Measurements from ENCODE around the gene PROB1. TPM values are rescaled to one million over a fixed set of nuclear protein-coding genes. Genes with fewer than 3 reads are reported as not detected.

PROB1 gene
- total RNA-seq, 4 donors from 2014 or later = 0.18 to 0.94 (median 0.84) TPM

- H3K4me1 ChIP-seq = peaks cover 0 to 29% (median 9%) of the 10 kb centered on the region in 4 donors
- H3K36me3 ChIP-seq = no peaks in the 10 kb centered on the region
- no peak overlapping the region for H3K4me3 ChIP-seq
- no peaks in the 10 kb centered on the region for H3K27me3 ChIP-seq
- TF ChIP-seq POLR2A (IDR thresholded peaks at IDR 0.05) = no peak
- no peak for TF ChIP-seq CTCF (IDR thresholded peaks at IDR 0.05)
- no peak for DNase-seq
- no peaks in the 10 kb centered on the region for H3K9me3 ChIP-seq
- H3K27ac ChIP-seq = peak overlapping the region in 1 of 4 donors; percentile 33
Observed at GRCh38 chr5:139415869-139416268, 21.0 kb upstream of the PROB1 start.

- Histone ChIP-seq H3K36me3 (no peaks in the 10 kb centered on the region), H3K4me1 (peaks cover 0 to 29% (median 9%) of the 10 kb centered on the region in 4 donors), H3K9me3 (no peaks in the 10 kb centered on the region), H3K27me3 (no peaks in the 10 kb centered on the region), H3K4me3 (no peak overlapping the region), H3K27ac (peak overlapping the region in 2 of 4 donors; percentile 60 to 85)
- DNase-seq = no peak
- TF ChIP-seq POLR2A (IDR thresholded peaks at IDR 0.05) = no peak
- TF ChIP-seq CTCF (IDR thresholded peaks at IDR 0.05) = no peak
Observed at GRCh38 chr5:139415221-139415861, 20.4 kb upstream of the PROB1 start.

- peak in 1 of 2 donors; percentile 51 for TF ChIP-seq POLR2A (IDR thresholded peaks at IDR 0.05)
- peak in 3 of 6 experiments; percentile 26 to 38 (median 31) for TF ChIP-seq CTCF (IDR thresholded peaks at IDR 0.05)
- H3K27ac ChIP-seq = peak overlapping the region in 2 of 4 donors; percentile 60 to 85
- H3K36me3 ChIP-seq = no peaks in the 10 kb centered on the region
- DNase-seq = peak in 1 of 3 donors; percentile 60
- peaks cover 0 to 29% (median 9%) of the 10 kb centered on the region in 4 donors for H3K4me1 ChIP-seq
- H3K4me3 ChIP-seq = no peak overlapping the region
- no peaks in the 10 kb centered on the region for H3K27me3 ChIP-seq
- no peaks in the 10 kb centered on the region for H3K9me3 ChIP-seq
Observed at GRCh38 chr5:139414581-139415130, 19.8 kb upstream of the PROB1 start.

GRCh38 chr5:139413963-139414362, 19.1 kb upstream of the PROB1 start:
- H3K4me1 ChIP-seq = peaks cover 0 to 24% (median 9%) of the 10 kb centered on the region in 4 donors
- DNase-seq = peak in 1 of 3 donors; percentile 14
- TF ChIP-seq CTCF (IDR thresholded peaks at IDR 0.05) (no peak), POLR2A (IDR thresholded peaks at IDR 0.05) (no peak)
- no peak overlapping the region for H3K4me3 ChIP-seq
- H3K27ac ChIP-seq = peak overlapping the region in 2 of 4 donors; percentile 60 to 85
- H3K36me3 ChIP-seq = no peaks in the 10 kb centered on the region
- H3K27me3 ChIP-seq = no peaks in the 10 kb centered on the region
- H3K9me3 ChIP-seq = no peaks in the 10 kb centered on the region

- TF ChIP-seq CTCF (IDR thresholded peaks at IDR 0.05) (no peak), POLR2A (IDR thresholded peaks at IDR 0.05) (no peak)
- Histone ChIP-seq H3K27me3 (no peaks in the 10 kb centered on the region), H3K27ac (no peak overlapping the region), H3K4me3 (no peak overlapping the region), H3K36me3 (no peaks in the 10 kb centered on the region), H3K4me1 (peaks cover 0 to 24% (median 7%) of the 10 kb centered on the region in 4 donors), H3K9me3 (no peaks in the 10 kb centered on the region)
- DNase-seq = peak in 1 of 3 donors; percentile 6
Observed at GRCh38 chr5:139413153-139413552, 18.2 kb upstream of the PROB1 start.

All from Peyer's patch (tissue), 4 donors.